MM.1S (cell line): ENCODE data around the gene PLEKHH1.
"Not testable (repeated sequence)": the region's sequence is repeated elsewhere in the genome, so short reads cannot be mapped to it uniquely, and the experiment has no call there.

Experiments used
- DNase-seq: peaks from one replicate; pipeline ENCODE4 v3.0.0-alpha.2; 2015
- H2AFZ ChIP-seq: fragments of 300-600 bp; sonication (generic); 2 replicates; pipeline ENCODE4 v1.6.0; 2016; ENCODE audit warnings: antibody characterized with exemption, low read length
- H3F3A ChIP-seq: fragments of 300-600 bp; sonication (generic); 2 replicates; pipeline ENCODE4 v1.6.1; 2016; ENCODE audit warnings: mild to moderate bottlenecking, antibody characterized with exemption, low read length, moderate library complexity, mixed read lengths; ENCODE audit not compliant: insufficient read depth
- H3K27ac ChIP-seq: fragments of 300-600 bp; sonication (generic); 2 replicates; pipeline ENCODE4 v1.5.1; 2016; ENCODE audit warnings: mild to moderate bottlenecking, low read length
- H3K27me3 ChIP-seq: fragments of 300-600 bp; sonication (generic); replicated peaks from 2 replicates; pipeline ENCODE4 v1.6.0; 2016; ENCODE audit warnings: low read length; ENCODE audit not compliant: insufficient read depth
- H3K36me3 ChIP-seq: fragments of 300-600 bp; sonication (generic); replicated peaks from 2 replicates; pipeline ENCODE4 v1.6.1; 2016; ENCODE audit warnings: mild to moderate bottlenecking, low read length, mixed read lengths; ENCODE audit not compliant: insufficient read depth
- H3K4me1 ChIP-seq: fragments of 300-600 bp; sonication (generic); 2 replicates; pipeline ENCODE4 v1.6.1; 2016; ENCODE audit warnings: low read length, mixed read lengths
- H3K4me2 ChIP-seq: fragments of 300-600 bp; sonication (generic); 2 replicates; pipeline ENCODE4 v1.6.0; 2016; ENCODE audit warnings: low read depth, low read length
- H3K4me3 ChIP-seq: fragments of 300-600 bp; sonication (generic); 2 replicates; pipeline ENCODE4 v1.5.1; 2016; ENCODE audit warnings: low read length, mixed read lengths
- H3K79me2 ChIP-seq: fragments of 300-600 bp; sonication (generic); 2 replicates; pipeline ENCODE4 v1.6.1; 2016; ENCODE audit warnings: mixed run types, low read length, mixed read lengths
- H3K9ac ChIP-seq: fragments of 300-600 bp; sonication (generic); 2 replicates; pipeline ENCODE4 v1.6.1; 2016; ENCODE audit warnings: low read length, mixed read lengths
- H3K9me2 ChIP-seq: fragments of 300-600 bp; sonication (generic); replicated peaks from 2 replicates; pipeline ENCODE4 v1.6.1; 2016; ENCODE audit warnings: mild to moderate bottlenecking, low read length, mixed read lengths; ENCODE audit not compliant: insufficient read depth
- H3K9me3 ChIP-seq: fragments of 300-600 bp; sonication (generic); replicated peaks from 2 replicates; pipeline ENCODE4 v1.6.1; 2016; ENCODE audit warnings: mild to moderate bottlenecking, low read length, mixed read lengths; ENCODE audit not compliant: insufficient read depth
- H4K20me1 ChIP-seq: fragments of 300-600 bp; sonication (generic); 2 replicates; pipeline ENCODE4 v1.6.1; 2016; ENCODE audit warnings: mild to moderate bottlenecking, low read length, moderate library complexity, mixed read lengths; ENCODE audit not compliant: insufficient read depth
- CTCF ChIP-seq: fragments of 300-600 bp; sonication (generic); IDR thresholded peaks from 2 replicates; pipeline ENCODE4 v1.5.1; 2016; ENCODE audit warnings: antibody characterized with exemption, low read length, mixed read lengths
- EZH2 ChIP-seq: fragments of 300-600 bp; sonication (generic); optimal IDR thresholded peaks from 2 replicates; pipeline ENCODE3; 2017; ENCODE audit warnings: low read depth, mild to moderate bottlenecking, antibody characterized with exemption, low read length, mixed read lengths
- EZH2phosphoT487 ChIP-seq: fragments of 300-600 bp; sonication (generic); IDR thresholded peaks from 2 replicates; pipeline ENCODE4 v1.6.1; 2018; ENCODE audit warnings: antibody characterized with exemption, low read length

Gene PLEKHH1

GRCh38 chr14:67620217-67620785 is 87.2 kb downstream of the PLEKHH1 start:
- Histone ChIP-seq H4K20me1 (no peaks in the 10 kb centered on the region), H3K9me2 (no peaks in the 10 kb centered on the region), H3K27me3 (no peaks in the 10 kb centered on the region), H3F3A (peaks cover 9% of the 10 kb centered on the region), H3K4me2 (peak overlapping the region; percentile 83), H3K9ac (peak overlapping the region; percentile 60; the same call in 1 of the 2 replicates), H3K9me3 (no peaks in the 10 kb centered on the region), H3K4me3 (peak overlapping the region; percentile 72), H2AFZ (peak overlapping the region; percentile 78; the same call in 1 of the 2 replicates), H3K27ac (no peak overlapping the region), H3K4me1 (0 out of 2 replicates have a peak, but pooled peaks cover 2% of the 10 kb centered on the region), H3K79me2 (no peaks in the 10 kb centered on the region), H3K36me3 (no peaks in the 10 kb centered on the region)
- DNase-seq: no peak
- no peak for TF ChIP-seq EZH2phosphoT487
- no peak for TF ChIP-seq EZH2
- TF ChIP-seq CTCF: no peak

- peaks cover 9% of the 10 kb centered on the region for H3F3A ChIP-seq
- no peaks in the 10 kb centered on the region for H4K20me1 ChIP-seq
- no peaks in the 10 kb centered on the region for H3K9me3 ChIP-seq
- H3K4me1 ChIP-seq: 0 out of 2 replicates have a peak, but pooled peaks cover 2% of the 10 kb centered on the region
- no peaks in the 10 kb centered on the region for H3K36me3 ChIP-seq
- H3K9me2 ChIP-seq: no peaks in the 10 kb centered on the region
- H3K27ac ChIP-seq: no peak overlapping the region
- H3K9ac ChIP-seq: no peak overlapping the region
- H2AFZ ChIP-seq: no peak overlapping the region
- no peak for DNase-seq
- no peak overlapping the region for H3K4me2 ChIP-seq
- H3K4me3 ChIP-seq: no peak overlapping the region
- no peaks in the 10 kb centered on the region for H3K27me3 ChIP-seq
- no peaks in the 10 kb centered on the region for H3K79me2 ChIP-seq
- TF ChIP-seq CTCF (no peak), EZH2 (no peak), EZH2phosphoT487 (no peak)
Measured at GRCh38 chr14:67622675-67623074, 89.6 kb downstream of the PLEKHH1 start.

- no peak for DNase-seq
- H3K9ac ChIP-seq: no peak overlapping the region
- H3K27me3 ChIP-seq: no peaks in the 10 kb centered on the region
- H3F3A ChIP-seq: peaks cover 9% of the 10 kb centered on the region
- H3K79me2 ChIP-seq: no peaks in the 10 kb centered on the region
- no peaks in the 10 kb centered on the region for H3K9me2 ChIP-seq
- no peak overlapping the region for H3K27ac ChIP-seq
- H2AFZ ChIP-seq: no peak overlapping the region
- H3K36me3 ChIP-seq: no peaks in the 10 kb centered on the region
- H3K9me3 ChIP-seq: no peaks in the 10 kb centered on the region
- TF ChIP-seq EZH2: no peak
- TF ChIP-seq EZH2phosphoT487: no peak
- no peak for TF ChIP-seq CTCF
- no peaks in the 10 kb centered on the region for H4K20me1 ChIP-seq
- no peak overlapping the region for H3K4me3 ChIP-seq
- 0 out of 2 replicates have a peak, but pooled peaks cover 2% of the 10 kb centered on the region for H3K4me1 ChIP-seq
- H3K4me2 ChIP-seq: no peak overlapping the region
Measured at GRCh38 chr14:67623114-67623513, 90.0 kb downstream of the PLEKHH1 start.

- not testable (repeated sequence) for H3K9me3 ChIP-seq, H3K27me3 ChIP-seq, H3K36me3 ChIP-seq, H2AFZ ChIP-seq, H3K4me2 ChIP-seq, H3F3A ChIP-seq, H3K79me2 ChIP-seq, H3K4me3 ChIP-seq, H3K9me2 ChIP-seq, H4K20me1 ChIP-seq, H3K4me1 ChIP-seq, H3K27ac ChIP-seq, H3K9ac ChIP-seq, DNase-seq
Measured at GRCh38 chr14:67626131-67626530, 93.0 kb downstream of the PLEKHH1 start.
